Activated T-helper 9 cell treated with anti-CD3 and anti-CD28 coated beads, Interleukin-2, amount 50 U/mL, for 16 hours (primary cell): ENCODE results near the gene CTNNBIP1.
"Not testable (repeated sequence)": the region's sequence is repeated elsewhere in the genome, so short reads cannot be mapped to it uniquely, and the experiment has no call there.

Experiments used
- DNase-seq: peaks from one replicate; pipeline ENCODE4 v3.0.0-alpha.2; 2020; ENCODE audit warnings: low read depth

The CTNNBIP1 gene

GRCh38 chr1:9910076-9910422 is at the start of gene CTNNBIP1:
CTNNBIP1 (minus strand) TSS chr1:9910269; CDS start chr1:9872064, 38,205 bp downstream.
- DNase-seq: no peak

DNA sequence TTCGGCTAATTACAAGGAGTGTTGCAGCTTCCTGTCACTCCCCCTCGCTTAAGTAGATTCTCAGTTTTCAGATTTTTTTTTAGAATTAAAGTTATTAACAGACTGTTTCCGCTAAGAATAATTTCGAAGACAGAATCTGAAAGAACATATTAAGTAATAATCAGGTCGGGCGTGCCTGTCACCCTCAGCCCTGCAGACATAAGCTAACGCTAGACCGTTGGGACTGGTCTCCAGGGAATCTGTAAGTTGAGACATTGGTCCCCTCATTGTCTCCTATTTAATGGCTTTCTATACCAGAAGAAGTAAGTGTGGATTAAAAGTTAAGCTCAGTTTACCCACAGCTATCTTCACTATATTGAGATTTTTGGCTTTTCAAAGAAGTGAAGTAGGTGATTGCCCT is 47.7 kb upstream of the CTNNBIP1 start:
- no peak for DNase-seq

- DNase-seq: no peak
Observed at GRCh38 chr1:9946315-9946714, 36.2 kb upstream of the CTNNBIP1 start.

GRCh38 chr1:9942939-9943788 is 33.1 kb upstream of the CTNNBIP1 start, which contains the start of the genes LZIC and NMNAT1:
LZIC (minus strand) TSS chr1:9943391; CDS start chr1:9936619, 6,772 bp downstream.
NMNAT1 (plus strand) TSS chr1:9943475; CDS start chr1:9972074, 28,599 bp downstream.
- DNase-seq: peak; percentile 83

GRCh38 chr1:9942399-9942938 is 32.4 kb upstream of the CTNNBIP1 start:
- DNase-seq: no peak

DNA sequence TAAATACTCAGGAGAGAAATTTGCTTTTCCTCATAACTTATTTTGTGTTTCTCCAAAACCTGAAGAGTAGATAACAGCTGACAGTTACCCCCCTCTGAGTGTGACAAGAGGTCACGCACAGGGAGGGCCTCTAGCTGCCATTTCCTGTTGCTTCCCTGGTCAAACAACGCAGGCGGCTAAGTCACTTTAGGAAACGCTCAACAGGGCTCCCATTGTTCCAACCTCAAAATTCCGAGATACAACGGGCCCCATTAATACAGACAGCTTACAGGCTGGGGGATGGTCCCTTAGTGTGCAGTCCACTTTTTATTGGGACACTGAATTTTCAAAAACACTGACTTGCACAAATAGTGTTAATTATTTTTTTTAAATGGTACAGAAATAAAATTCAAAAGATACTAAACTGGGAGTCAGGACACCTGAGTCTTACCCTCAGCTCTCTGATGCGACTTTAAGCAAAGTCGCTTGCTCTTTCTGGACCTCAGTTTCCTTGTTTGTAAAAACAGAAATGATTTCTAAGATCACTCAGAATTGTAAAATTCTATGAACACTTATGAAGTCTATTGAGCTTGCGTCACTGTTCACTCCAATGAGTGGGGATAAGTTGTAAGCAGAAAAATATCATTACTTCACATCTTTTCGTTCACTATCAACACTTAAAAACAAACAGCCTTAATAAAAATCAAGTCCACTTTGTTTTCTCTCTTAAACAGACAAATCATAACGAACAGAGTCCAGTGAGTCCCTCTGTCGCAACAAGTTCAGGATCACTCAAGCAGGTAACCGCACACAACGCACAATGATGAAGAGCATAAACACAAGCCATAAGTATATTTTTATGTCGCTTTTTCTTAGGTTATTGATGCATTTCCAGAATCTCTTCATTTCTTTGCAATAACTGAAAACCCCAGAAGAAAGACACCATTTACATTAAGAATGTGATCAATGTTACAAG is 19.6 kb upstream of the CTNNBIP1 start:
- no peak for DNase-seq

GRCh38 chr1:9927259-9927658 is 17.2 kb upstream of the CTNNBIP1 start:
- DNase-seq: no peak

- DNase-seq: no peak
Observed at GRCh38 chr1:9922342-9922741, 12.3 kb upstream of the CTNNBIP1 start.

DNA sequence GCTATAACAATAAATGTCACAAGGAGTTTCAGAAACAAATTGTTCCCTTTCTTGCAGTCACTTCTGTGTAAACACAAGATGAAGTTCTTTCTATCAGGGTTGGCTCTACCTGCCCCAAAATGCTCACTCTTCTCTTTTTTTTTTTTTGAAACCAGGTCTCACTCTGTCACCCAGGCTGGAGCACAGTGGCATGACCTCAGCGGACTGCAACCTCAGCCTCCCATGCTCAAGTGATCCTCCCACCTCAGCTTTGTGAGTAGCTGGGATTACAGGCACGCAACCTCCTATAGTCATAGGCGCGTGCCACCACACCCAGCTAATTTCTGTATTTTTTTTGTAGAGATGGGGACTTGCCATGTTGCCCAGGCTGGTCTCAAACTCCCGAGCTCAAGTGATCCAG is 10.5 kb upstream of the CTNNBIP1 start:
- DNase-seq: no peak

GRCh38 chr1:9917901-9918300 is 7.8 kb upstream of the CTNNBIP1 start:
- DNase-seq: no peak

GRCh38 chr1:9917495-9917894 is 7.4 kb upstream of the CTNNBIP1 start:
- not testable (repeated sequence) for DNase-seq

GRCh38 chr1:9916452-9916851 is 6.4 kb upstream of the CTNNBIP1 start:
- DNase-seq: no peak

GRCh38 chr1:9914610-9914937 is 4.5 kb upstream of the CTNNBIP1 start:
- DNase-seq: no peak

- DNase-seq: no peak
Observed at GRCh38 chr1:9912264-9912936, 2.3 kb upstream of the CTNNBIP1 start.

DNA sequence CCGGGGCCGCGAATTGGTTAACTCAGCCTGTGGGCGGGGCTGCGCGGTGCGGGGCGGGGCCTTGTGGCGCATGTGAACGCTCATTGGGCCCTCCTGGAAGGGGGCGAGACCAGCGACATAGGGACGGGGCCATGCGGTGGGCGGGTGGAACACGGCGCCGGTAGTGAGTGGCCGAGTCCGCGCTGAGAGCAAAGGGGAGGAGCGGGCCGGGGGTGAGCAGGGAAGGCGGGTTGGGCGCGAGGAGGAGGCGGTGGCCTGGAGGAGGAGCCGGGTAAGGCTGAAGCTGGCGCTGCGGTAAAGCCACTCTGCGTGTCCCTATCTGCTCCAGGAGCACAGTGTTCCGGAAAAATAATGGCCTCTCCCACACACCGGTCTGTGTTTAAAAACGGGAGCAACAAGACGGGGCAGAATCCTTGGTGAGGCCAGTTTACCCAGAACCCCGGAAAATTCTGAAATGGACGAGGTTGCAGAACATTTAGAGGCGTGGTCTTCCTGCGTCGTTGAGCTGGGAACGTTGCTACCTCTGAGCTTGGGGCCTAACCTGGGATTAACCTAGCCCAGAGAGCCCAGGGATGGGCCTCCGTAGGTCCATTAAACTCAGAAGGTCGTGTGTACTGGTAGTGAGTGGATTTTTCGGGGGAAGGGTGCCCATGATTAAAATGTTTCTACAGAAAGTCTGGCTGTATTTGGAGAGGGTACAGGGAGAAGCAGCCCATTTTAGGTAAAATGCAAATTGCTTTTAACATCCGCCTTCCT is 532 bp upstream of the CTNNBIP1 start:
- peak; percentile 100 for DNase-seq

DNA sequence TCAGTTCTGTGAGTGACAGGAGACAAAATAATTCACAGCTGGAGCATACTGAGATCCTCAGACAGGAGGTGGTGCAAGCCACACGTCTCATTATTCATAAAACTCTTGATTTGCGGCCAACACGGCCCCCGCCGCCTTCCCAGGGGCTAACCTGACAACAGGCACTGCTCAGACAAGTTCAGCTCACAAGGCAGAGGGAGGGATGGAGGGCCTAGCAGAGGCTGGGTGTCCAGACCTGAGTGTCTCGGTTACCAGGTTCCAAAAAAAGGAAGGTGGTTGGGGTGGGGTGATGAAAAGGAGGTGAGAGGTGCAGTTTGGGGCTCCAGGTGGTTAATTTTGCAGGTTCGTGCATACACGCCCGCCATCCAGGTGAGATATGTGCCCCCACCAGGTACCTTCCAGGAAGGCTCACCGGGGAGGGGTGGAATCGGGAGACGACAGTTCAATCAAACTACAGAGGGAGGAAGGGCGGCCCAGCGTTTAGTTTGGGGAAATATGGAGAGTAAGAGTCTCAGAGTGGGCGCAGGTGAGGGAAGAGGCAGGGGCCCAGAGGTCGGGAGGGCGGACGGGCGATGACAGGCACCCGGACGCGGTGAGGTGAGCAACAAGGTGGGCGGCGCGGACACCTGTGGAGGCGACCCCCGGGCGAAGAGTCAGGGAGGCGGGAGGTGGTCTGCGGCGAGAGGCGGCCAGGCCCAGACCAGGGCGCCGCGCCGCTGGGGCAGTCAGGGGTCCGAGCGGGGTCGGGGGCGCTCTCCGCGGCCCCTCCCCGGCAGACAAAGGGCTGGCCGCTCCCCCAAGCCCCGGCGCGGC is 629 bp downstream of the CTNNBIP1 start:
- peak; percentile 16 for DNase-seq

DNA sequence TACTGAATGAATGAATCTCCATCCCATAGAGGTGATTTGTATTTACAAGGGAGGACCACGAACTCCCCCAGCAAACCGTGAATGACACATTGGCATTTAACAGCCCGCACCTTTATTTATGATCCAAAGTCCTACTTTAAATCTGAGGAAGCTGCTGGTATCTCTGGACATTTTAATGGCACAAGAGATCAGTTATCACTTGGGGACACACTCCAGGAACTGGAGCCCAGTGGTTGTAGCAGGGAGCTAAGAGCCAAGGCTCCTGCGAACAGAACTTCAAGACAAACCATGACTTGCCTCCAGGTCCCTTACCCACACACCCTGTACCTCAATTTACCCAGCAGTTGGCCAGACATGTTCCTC is 1.2 kb downstream of the CTNNBIP1 start:
- DNase-seq: no peak

- DNase-seq: no peak
Observed at GRCh38 chr1:9907441-9907840, 2.6 kb downstream of the CTNNBIP1 start.

DNA sequence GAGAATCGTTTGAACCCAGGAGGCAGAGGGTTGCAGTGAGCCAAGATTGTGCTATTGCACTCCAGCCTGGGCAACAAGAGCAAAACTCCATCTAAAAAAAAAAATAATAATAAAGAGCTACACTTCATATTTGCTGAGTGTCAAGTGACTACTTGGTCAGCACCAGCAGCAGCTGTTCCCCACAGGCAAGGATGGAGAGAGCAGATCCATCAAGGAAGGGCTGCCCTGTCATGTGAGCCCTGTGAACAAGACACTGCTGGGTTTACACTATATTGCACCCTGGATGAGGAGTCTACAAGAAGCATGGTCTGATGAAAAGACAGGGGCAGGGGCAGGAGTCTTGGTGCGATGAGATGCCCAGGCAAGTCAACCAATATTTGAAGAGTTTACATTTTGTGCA is 3.6 kb downstream of the CTNNBIP1 start:
- DNase-seq: no peak

GRCh38 chr1:9905010-9905409 is 5.1 kb downstream of the CTNNBIP1 start:
- DNase-seq: no peak

- no peak for DNase-seq
Observed at GRCh38 chr1:9904596-9904995, 5.5 kb downstream of the CTNNBIP1 start.
